SK-N-MC (cell line): ENCODE results near the gene GPATCH8.

Source experiments
- DNase-seq: peaks from one replicate; pipeline ENCODE4 v3.0.0-alpha.2; 2011; ENCODE audit warnings: low read depth, low spot score
- H3K27ac ChIP-seq: fragments of 200-600 bp; sonication (generic); 2 replicates; pipeline ENCODE4 v1.5.1; 2016; ENCODE audit warnings: mixed run types
- H3K36me3 ChIP-seq: fragments of 200-600 bp; sonication (generic); 2 replicates; pipeline ENCODE4 v1.6.1; 2017; ENCODE audit warnings: antibody characterized with exemption, low read length, mixed read lengths; ENCODE audit not compliant: insufficient read depth
- H3K4me3 ChIP-seq: fragments of 200-600 bp; sonication (generic); 2 replicates; pipeline ENCODE4 v1.5.1; 2016
- H3K9ac ChIP-seq: fragments of 200-600 bp; sonication (generic); 2 replicates; pipeline ENCODE4 v1.8.0; 2017; ENCODE audit warnings: mixed run types, mixed read lengths; ENCODE audit not compliant: insufficient read length
- H3K9me3 ChIP-seq: fragments of 200-600 bp; sonication (generic); 2 replicates; pipeline ENCODE4 v1.6.1; 2017; ENCODE audit warnings: low read depth, mild to moderate bottlenecking, antibody characterized with exemption, low read length, moderate library complexity, mixed read lengths
- EZH2 ChIP-seq: fragments of 200-600 bp; sonication (generic); IDR thresholded peaks from one replicate; pipeline ENCODE4 v1.6.1; 2017; ENCODE audit warnings: antibody characterized with exemption
- FOXP2 ChIP-seq: optimal IDR thresholded peaks from 2 replicates; pipeline ENCODE3; 2011; ENCODE audit warnings: mild to moderate bottlenecking, moderate library complexity; ENCODE audit not compliant: insufficient read depth; ENCODE audit errors: extremely low read length, control extremely low read depth
- POLR2AphosphoS5 ChIP-seq: IDR thresholded peaks from 2 replicates; pipeline ENCODE4 v1.6.1; 2012; ENCODE audit warnings: mild to moderate bottlenecking, low read depth, low read length, borderline replicate concordance

Gene GPATCH8

GRCh38 chr17:44444735-44445105, 58.5 kb downstream of the GPATCH8 start:
- DNase-seq: no peak
- TF ChIP-seq POLR2AphosphoS5: no peak
- no peak for TF ChIP-seq EZH2
- no peak for TF ChIP-seq FOXP2
- no peak overlapping the region for H3K27ac ChIP-seq

GRCh38 chr17:44442806-44443205, 60.4 kb downstream of the GPATCH8 start:
- TF ChIP-seq FOXP2 (no peak), EZH2 (no peak), POLR2AphosphoS5 (no peak)
- no peak overlapping the region for H3K27ac ChIP-seq
- H3K9me3 ChIP-seq: no peaks in the 10 kb centered on the region
- no peak overlapping the region for H3K4me3 ChIP-seq
- no peak overlapping the region for H3K9ac ChIP-seq
- DNase-seq: no peak
- H3K36me3 ChIP-seq: no peaks in the 10 kb centered on the region

More at GRCh38 chr17:44444735-44445105, 58.5 kb downstream of the GPATCH8 start:
- Histone ChIP-seq H3K36me3 (no peaks in the 10 kb centered on the region), H3K9me3 (no peaks in the 10 kb centered on the region), H3K4me3 (no peak overlapping the region), H3K9ac (no peak overlapping the region)

- no peak for TF ChIP-seq POLR2AphosphoS5
- TF ChIP-seq EZH2: no peak
- no peak for TF ChIP-seq FOXP2
- no peak for DNase-seq
- Histone ChIP-seq H3K9me3 (no peaks in the 10 kb centered on the region), H3K27ac (peak overlapping the region; percentile 10; the same call in 1 of the 2 replicates), H3K9ac (no peak overlapping the region), H3K36me3 (peaks cover 17% of the 10 kb centered on the region), H3K4me3 (no peak overlapping the region)
Measured at GRCh38 chr17:44439168-44439567, 64.0 kb downstream of the GPATCH8 start.

DNA sequence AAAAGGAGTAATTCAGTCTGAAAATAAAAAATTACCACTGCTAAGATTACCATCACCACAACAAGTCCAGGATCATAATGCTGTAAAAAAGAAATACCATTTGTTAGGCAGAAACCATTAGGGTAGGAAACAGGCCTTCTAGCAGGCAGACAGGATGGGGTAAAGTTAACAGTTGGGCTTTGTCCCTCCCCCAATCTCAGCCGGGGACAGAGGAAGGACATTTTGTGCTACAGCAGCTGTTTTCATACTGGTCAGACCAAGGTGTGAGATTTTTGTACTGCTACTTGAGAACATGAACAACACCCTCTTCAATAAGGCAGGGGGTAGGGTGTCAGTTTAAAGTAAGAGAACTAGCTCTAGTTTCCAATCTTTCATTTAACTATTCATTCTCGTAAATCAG, 64.6 kb downstream of the GPATCH8 start:
- Histone ChIP-seq H3K36me3 (peaks cover 20% of the 10 kb centered on the region), H3K9ac (no peak overlapping the region), H3K4me3 (no peak overlapping the region), H3K27ac (no peak overlapping the region; the same call in 1 of the 2 replicates), H3K9me3 (no peaks in the 10 kb centered on the region)
- TF ChIP-seq POLR2AphosphoS5: no peak
- TF ChIP-seq FOXP2: no peak
- TF ChIP-seq EZH2: no peak
- DNase-seq: no peak

GRCh38 chr17:44436336-44436735, 66.9 kb downstream of the GPATCH8 start:
- Histone ChIP-seq H3K27ac (peak overlapping the region; percentile 17; the same call in 1 of the 2 replicates), H3K9ac (no peak overlapping the region), H3K36me3 (peaks cover 39% of the 10 kb centered on the region), H3K9me3 (no peaks in the 10 kb centered on the region), H3K4me3 (no peak overlapping the region)
- TF ChIP-seq FOXP2 (no peak), EZH2 (no peak), POLR2AphosphoS5 (no peak)
- no peak for DNase-seq

DNA sequence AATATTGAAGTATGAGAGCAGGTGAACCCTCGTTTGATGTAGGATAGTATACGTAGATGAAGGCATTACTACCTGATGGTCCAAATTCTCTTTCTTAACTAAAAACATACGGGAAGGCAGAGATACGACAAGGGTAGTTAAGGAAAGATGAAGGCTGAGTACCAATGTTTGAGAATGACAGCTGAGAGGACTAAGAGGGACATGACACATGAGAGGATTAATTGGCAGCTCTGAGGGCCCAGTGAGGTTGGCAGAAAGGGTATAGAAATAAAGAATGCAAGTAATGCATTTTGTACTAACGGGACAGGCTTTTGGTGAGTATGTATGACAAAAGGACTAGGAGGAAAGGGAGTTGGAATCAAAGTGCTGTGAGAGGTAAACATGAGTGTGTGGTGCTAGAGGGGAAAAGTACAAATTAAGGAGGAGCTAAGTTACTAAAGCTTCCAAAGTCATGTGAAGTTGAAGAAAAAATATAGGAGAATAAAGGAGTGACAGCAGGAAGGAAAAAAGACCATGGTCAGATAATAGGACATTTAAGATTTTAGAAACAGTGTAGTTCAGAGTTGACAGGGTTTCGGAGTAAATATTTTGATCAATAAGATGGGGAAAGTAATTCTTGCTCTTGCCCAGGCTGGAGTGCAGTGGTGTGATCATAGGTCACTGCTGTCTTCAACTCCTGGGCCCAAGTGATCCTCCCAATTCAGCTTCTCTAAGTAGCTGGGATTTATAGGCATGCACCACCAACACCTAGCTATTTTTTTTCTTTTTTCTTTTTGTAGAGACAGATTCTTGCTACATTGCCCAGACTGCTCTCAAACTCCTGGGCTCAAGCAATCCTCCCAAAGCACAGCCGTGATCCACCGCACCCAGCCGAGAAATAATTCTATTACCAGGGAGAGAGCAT, 70.7 kb downstream of the GPATCH8 start:
- no peak for DNase-seq

GRCh38 chr17:44424828-44425461, 78.3 kb downstream of the GPATCH8 start:
- no peak overlapping the region for H3K9ac ChIP-seq
- no peak overlapping the region for H3K27ac ChIP-seq
- TF ChIP-seq FOXP2 (no peak), EZH2 (no peak), POLR2AphosphoS5 (no peak)
- H3K36me3 ChIP-seq: peaks cover 41% of the 10 kb centered on the region
- H3K9me3 ChIP-seq: no peaks in the 10 kb centered on the region
- H3K4me3 ChIP-seq: no peak overlapping the region
- no peak for DNase-seq

More for the DNA sequence above, 70.7 kb downstream of the GPATCH8 start:
- no peak overlapping the region for H3K4me3 ChIP-seq
- no peaks in the 10 kb centered on the region for H3K9me3 ChIP-seq
- H3K9ac ChIP-seq: no peak overlapping the region
- H3K36me3 ChIP-seq: peaks cover 51% of the 10 kb centered on the region
- H3K27ac ChIP-seq: peak overlapping the region; percentile 70; the same call in 1 of the 2 replicates
- no peak for TF ChIP-seq POLR2AphosphoS5
- no peak for TF ChIP-seq EZH2
- no peak for TF ChIP-seq FOXP2

DNA sequence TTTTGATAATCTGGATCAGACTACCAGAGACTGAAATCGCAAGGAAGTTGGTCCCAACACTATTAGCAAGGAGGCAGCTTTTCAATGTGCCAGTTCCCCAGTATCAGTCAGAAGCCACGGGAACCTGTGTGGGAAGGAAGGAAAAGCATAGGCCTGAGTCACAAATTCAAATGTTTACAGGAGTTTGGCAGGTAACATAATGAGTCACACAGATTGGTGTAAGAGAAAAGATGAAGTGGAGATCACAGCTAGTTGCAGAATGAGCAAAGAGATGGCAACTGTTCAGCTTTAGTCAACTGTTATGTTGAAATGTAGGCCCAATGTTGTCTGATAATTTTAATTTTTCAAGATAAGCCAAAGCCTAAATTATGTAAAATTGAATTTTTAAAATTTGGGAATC, 85.7 kb downstream of the GPATCH8 start:
- Histone ChIP-seq H3K4me3 (no peak overlapping the region), H3K9ac (no peak overlapping the region), H3K36me3 (peaks cover 51% of the 10 kb centered on the region), H3K9me3 (no peaks in the 10 kb centered on the region), H3K27ac (no peak overlapping the region)
- TF ChIP-seq FOXP2 (no peak), EZH2 (no peak), POLR2AphosphoS5 (no peak)
- DNase-seq: no peak
